ENCODE data around the gene ME1.
A peak's percentile ranks its signal among the peaks of the same experiment; 100 is the strongest.
"Not testable (repeated sequence)": the region's sequence is repeated elsewhere in the genome, so short reads cannot be mapped to it uniquely, and the experiment has no call there.

The ME1 gene

GRCh38 chr6:83431545-83432155, 799 bp upstream of the ME1 start:
- DNase-seq (ENCODE audit: low spot score): peak; percentile 78

- DNase-seq (ENCODE audit: low spot score): peak; percentile 47
Observed at GRCh38 chr6:83429857-83430610, 817 bp downstream of the ME1 start.

- no peak for DNase-seq (ENCODE audit: low spot score)
Observed at GRCh38 chr6:83429269-83429668, 1.6 kb downstream of the ME1 start.

- no peak for DNase-seq (ENCODE audit: low spot score)
Observed at GRCh38 chr6:83424392-83425018, 6.3 kb downstream of the ME1 start.

GRCh38 chr6:83417880-83418663, 12.8 kb downstream of the ME1 start:
- peak; percentile 46 for DNase-seq (ENCODE audit: low spot score)

- DNase-seq (ENCODE audit: low spot score): no peak
Observed at GRCh38 chr6:83413068-83413467, 17.8 kb downstream of the ME1 start.

- no peak for DNase-seq (ENCODE audit: low spot score)
Observed at GRCh38 chr6:83411731-83412130, 19.1 kb downstream of the ME1 start.

- DNase-seq (ENCODE audit: low spot score): no peak
Observed at GRCh38 chr6:83403191-83403590, 27.7 kb downstream of the ME1 start.

GRCh38 chr6:83389606-83390005, 41.2 kb downstream of the ME1 start:
- no peak for DNase-seq (ENCODE audit: low spot score)

GRCh38 chr6:83385473-83385872, 45.4 kb downstream of the ME1 start:
- no peak for DNase-seq (ENCODE audit: low spot score)

- DNase-seq (ENCODE audit: low spot score): no peak
Observed at GRCh38 chr6:83384751-83385150, 46.1 kb downstream of the ME1 start.

GRCh38 chr6:83381949-83382348, 48.9 kb downstream of the ME1 start:
- DNase-seq (ENCODE audit: low spot score): no peak

GRCh38 chr6:83378621-83379388, 52.0 kb downstream of the ME1 start:
- DNase-seq (ENCODE audit: low spot score): no peak

- no peak for DNase-seq (ENCODE audit: low spot score)
Observed at GRCh38 chr6:83371423-83371822, 59.4 kb downstream of the ME1 start.

- no peak for DNase-seq (ENCODE audit: low spot score)
Observed at GRCh38 chr6:83370567-83370966, 60.3 kb downstream of the ME1 start.

- no peak for DNase-seq (ENCODE audit: low spot score)
Observed at GRCh38 chr6:83369692-83370091, 61.2 kb downstream of the ME1 start.

GRCh38 chr6:83368577-83368976, 62.3 kb downstream of the ME1 start:
- no peak for DNase-seq (ENCODE audit: low spot score)

GRCh38 chr6:83367104-83367503, 63.7 kb downstream of the ME1 start:
- no peak for DNase-seq (ENCODE audit: low spot score)

- no peak for DNase-seq (ENCODE audit: low spot score)
Observed at GRCh38 chr6:83365931-83366330, 64.9 kb downstream of the ME1 start.

GRCh38 chr6:83362349-83362748, 68.5 kb downstream of the ME1 start:
- not testable (repeated sequence) for DNase-seq (ENCODE audit: low spot score)

- DNase-seq (ENCODE audit: low spot score): peak; percentile 3
Observed at GRCh38 chr6:83359638-83360037, 71.2 kb downstream of the ME1 start.

- no peak for DNase-seq (ENCODE audit: low spot score)
Observed at GRCh38 chr6:83354747-83355146, 76.1 kb downstream of the ME1 start.
